A549 (cell line): ENCODE data around the gene RETNLB. TPM values are rescaled to one million over a fixed set of nuclear protein-coding genes. Genes with fewer than 3 reads are reported as not detected.

Experiments used
- polyA plus RNA-seq, 4 experiments: library from polyadenylated mRNA; depleted of rRNA in 3 of 4; stranded (reverse); fragments of >200 nt; fragmentation: RNase III in 1 of 4; extraction: RNeasy Plus Mini Kit Qiagen cat#74134 plus additional on column Dnase treatment in 1 of 4; gene quantifications; 2 replicates in 3 of 4; 3 replicates in 1 of 4; pipeline ENCODE4 v1.2.3, GENCODE V29; 2011 to 2017
- small RNA-seq, 6 experiments: library from RNA; depleted of rRNA; stranded (forward); fragments of <200 nt; gene quantifications; one replicate each; pipeline ENCODE3, GENCODE V24; 2012

RETNLB gene
- polyA plus RNA-seq, 2 of the 4 experiments (the other 2 are of a cell fraction): not detected

Small RNA genes lying within 50 kb of the gene (small RNA-seq; reads per million reads assigned to genes)
- gene AC092185.1: 0 reads per million in 6 experiments

Other genes with a start within 250 kb of the RETNLB start
- gene MYH15, start 246.8 kb downstream of the RETNLB start, polyA plus RNA-seq (2011; rRNA removed): 0.29 and 0.39 TPM in 2 replicates
- gene MYH15, start 246.8 kb downstream of the RETNLB start, polyA plus RNA-seq (2017; fragmentation: RNase III; extraction: RNeasy Plus Mini Kit Qiagen cat#74134 plus additional on column Dnase treatment): 0.81 to 2.4 TPM (median 1.7 TPM) in 3 replicates
- gene CIP2A, start 168.0 kb downstream of the RETNLB start, polyA plus RNA-seq (2011; rRNA removed): 31.8 and 32.6 TPM in 2 replicates
- gene CIP2A, start 168.0 kb downstream of the RETNLB start, polyA plus RNA-seq (2017; fragmentation: RNase III; extraction: RNeasy Plus Mini Kit Qiagen cat#74134 plus additional on column Dnase treatment): 29.3 to 33.0 TPM (median 30.7 TPM) in 3 replicates
- gene DZIP3, start 167.7 kb downstream of the RETNLB start, polyA plus RNA-seq (2011; rRNA removed): 15.6 and 22.2 TPM in 2 replicates
- 8.1 to 10.1 TPM (median 9.1 TPM) in 3 replicates for gene DZIP3, start 167.7 kb downstream of the RETNLB start, polyA plus RNA-seq (2017; fragmentation: RNase III; extraction: RNeasy Plus Mini Kit Qiagen cat#74134 plus additional on column Dnase treatment)
- gene TRAT1, start 65.4 kb upstream of the RETNLB start, polyA plus RNA-seq (2011; rRNA removed): not detected in 2 replicates
- gene TRAT1, start 65.4 kb upstream of the RETNLB start, polyA plus RNA-seq (2017; fragmentation: RNase III; extraction: RNeasy Plus Mini Kit Qiagen cat#74134 plus additional on column Dnase treatment): not detected in 3 replicates
- not detected in 2 replicates for gene GUCA1C, start 196.5 kb upstream of the RETNLB start, polyA plus RNA-seq (2011; rRNA removed)
- gene GUCA1C, start 196.5 kb upstream of the RETNLB start, polyA plus RNA-seq (2017; fragmentation: RNase III; extraction: RNeasy Plus Mini Kit Qiagen cat#74134 plus additional on column Dnase treatment): not detected in 3 replicates